Spleen (tissue), 11 donors: Measurements from ENCODE around the gene DPH2. TPM values are rescaled to one million over a fixed set of nuclear protein-coding genes. Genes with fewer than 3 reads are reported as not detected.

Experiments used
- DNase-seq: peaks from one replicate; pipeline ENCODE4 v3.0.0-alpha.2; 2020
- H3K27ac ChIP-seq, 8 donors: fragments of 200-600 bp; sonication (generic) in 7 of 8; 1 replicate in 4 of 8; 2 replicates in 4 of 8; pipeline versions ENCODE4 v1.5.0 to v1.8.0; 2016 to 2021; ENCODE audit warnings: inconsistent platforms in 4 of 8, mild to moderate bottlenecking in 4 of 8, moderate library complexity in 1 of 8
- H3K27me3 ChIP-seq, 7 donors: fragments of 200-600 bp; sonication (generic) in 6 of 7; replicated peaks in 1 of 7; 1 replicate in 4 of 7; 2 replicates in 3 of 7; pipeline versions ENCODE4 v1.5.0 to v1.8.0; 2016 to 2021; ENCODE audit warnings: inconsistent platforms in 3 of 7, mild to moderate bottlenecking in 1 of 7
- H3K36me3 ChIP-seq, 6 donors: fragments of 200-600 bp; sonication (generic) in 5 of 6; 1 replicate in 4 of 6; 2 replicates in 2 of 6; pipeline versions ENCODE4 v1.5.0 to v1.8.0; 2016 to 2021; ENCODE audit warnings: inconsistent platforms in 2 of 6
- H3K4me1 ChIP-seq, 6 donors: fragments of 200-600 bp; sonication (generic) in 5 of 6; 1 replicate in 3 of 6; 2 replicates in 3 of 6; pipeline versions ENCODE4 v1.5.0 to v1.8.0; 2016 to 2021; ENCODE audit warnings: inconsistent platforms in 3 of 6
- H3K4me3 ChIP-seq, 8 donors: fragments of 200-600 bp; sonication (generic) in 7 of 8; 1 replicate in 4 of 8; 2 replicates in 4 of 8; pipeline versions ENCODE4 v1.5.0 to v1.8.0; 2016 to 2021; ENCODE audit warnings: inconsistent platforms in 4 of 8, mild to moderate bottlenecking in 4 of 8, moderate library complexity in 2 of 8
- H3K9me3 ChIP-seq, 8 donors: fragments of 200-600 bp; sonication (generic) in 7 of 8; 1 replicate in 4 of 8; 2 replicates in 4 of 8; pipeline versions ENCODE4 v1.5.0 to v1.8.0; 2016 to 2021; ENCODE audit warnings: inconsistent platforms in 4 of 8
- CTCF ChIP-seq, 11 experiments: fragments of 200-600 bp in 7 of 11; fragments of 450-650 bp in 4 of 11; sonication (generic) in 4 of 11; IDR thresholded peaks in 8 of 11; conservative IDR thresholded peaks in 3 of 11; 1 replicate in 7 of 11; 2 replicates in 4 of 11; pipeline versions ENCODE4 v1.4.0 to v1.8.0; 2016 to 2021; ENCODE audit warnings: antibody characterized with exemption in 11 of 11, inconsistent platforms in 4 of 11, mild to moderate bottlenecking in 1 of 11
- POLR2A ChIP-seq, 3 donors: fragments of 450-650 bp; IDR thresholded peaks; one replicate each; pipeline ENCODE4 v1.5.1; 2017; ENCODE audit warnings: antibody characterized with exemption in 3 of 3, mild to moderate bottlenecking in 1 of 3
- POLR2AphosphoS5 ChIP-seq, 3 donors: sonication (generic); formaldehyde crosslinking; IDR thresholded peaks; one replicate each; pipeline ENCODE4 v1.5.1; 2017; ENCODE audit warnings: antibody characterized with exemption in 3 of 3
- WGBS, 5 donors: extraction: QIAGEN DNeasy Blood & Tissue Kit in 3 of 5; methylation state at CpG; one replicate each; pipeline versions ENCODE4 v1.1.5 to v1.1.7; 2013 to 2018; 5-methylcytosine and 5-hydroxymethylcytosine counted together
- intact Hi-C: fragments of 100-400 bp; cut with DNase I; formaldehyde crosslinking; loops from one replicate; pipeline ENCODE4 v1.15.0; 2023; ENCODE audit warnings: low total_unique reads
- polyA plus RNA-seq, 3 donors: library from polyadenylated mRNA; stranded (reverse); fragments of 200-250 nt; gene quantifications; one replicate each; pipeline ENCODE4 v1.2.1, GENCODE V29; 2013
- total RNA-seq, 7 donors: library from RNA; depleted of rRNA in 3 of 7; stranded (reverse); fragments of >200 nt in 3 of 7; fragmentation: NEBNext Ultra II Directional in 4 of 7; extraction: Animal tissue kit (Norgen Biotek cat#: 25700) in 4 of 7; gene quantifications; one replicate each; pipeline versions ENCODE4 v1.1.0 to v1.2.1, GENCODE V29; 2016 to 2021
- donor health status: healthy with polysubstance abuse.
- donor health status: DM: no; HTN: no; CAD: no; lungs with moderate emphysema.
- donor health status: DM: no; HTN: no; CAD: no.
- donor health status: Bipolar disorder and iron deficiency.
- donor health status: healthy.
- donor health status: DM: no; HTN: no; CAD: no.
- donor health status: DM: yes; HTN: yes; CAD: no.

DPH2 gene
- total and polyA plus RNA-seq, 10 donors: 15.7 to 36.5 (median 24.5) TPM

- intact Hi-C loops: no loop called here
- TF ChIP-seq POLR2A (IDR thresholded peaks at IDR 0.05) (no peak), POLR2AphosphoS5 (IDR thresholded peaks at IDR 0.05) (no peak), CTCF (IDR thresholded peaks at IDR 0.05 in 8 of 11, conservative IDR thresholded peaks at IDR 0.05 in 3 of 11) (no peak)
- H3K27me3 ChIP-seq: no peaks in the 10 kb centered on the region
- H3K36me3 ChIP-seq: peaks cover 0 to 96% (median 45%) of the 10 kb centered on the region in 6 donors
- no peak for DNase-seq
- no peak overlapping the region for H3K27ac ChIP-seq
- no peak overlapping the region for H3K4me3 ChIP-seq
- no peaks in the 10 kb centered on the region for H3K4me1 ChIP-seq
- WGBS, 5 donors: 82 to 96% (median 94%) methylated on average over 6 to 8 of the region's 8 CpGs
- H3K9me3 ChIP-seq: no peaks in the 10 kb centered on the region
Observed at GRCh38 chr1:43960798-43961197, 9.0 kb upstream of the DPH2 start.

DNA sequence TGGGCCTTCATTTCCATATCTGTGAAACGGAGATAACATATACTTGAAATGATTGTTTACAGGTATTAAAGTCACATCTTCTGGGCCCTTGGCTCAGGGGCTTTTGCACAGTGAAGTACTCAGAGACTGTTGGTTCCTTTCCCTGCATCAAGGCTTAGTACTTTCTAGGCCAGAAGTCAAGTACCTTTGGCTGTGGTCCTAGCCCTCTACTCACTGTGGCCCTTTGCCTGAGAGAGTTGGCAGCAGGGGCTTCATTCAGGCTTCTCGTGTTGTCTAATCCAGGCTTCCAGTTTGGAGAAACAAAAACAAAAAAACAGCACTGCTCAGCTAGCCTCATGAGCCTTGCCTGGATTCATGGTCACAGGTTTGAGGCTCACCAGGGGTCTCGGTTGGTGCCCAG, 8.1 kb upstream of the DPH2 start:
- Histone ChIP-seq H3K27me3 (no peaks in the 10 kb centered on the region), H3K4me3 (no peak overlapping the region), H3K9me3 (no peaks in the 10 kb centered on the region), H3K36me3 (peaks cover 0 to 96% (median 38%) of the 10 kb centered on the region in 6 donors), H3K27ac (no peak overlapping the region), H3K4me1 (no peaks in the 10 kb centered on the region)
- TF ChIP-seq CTCF (IDR thresholded peaks at IDR 0.05 in 8 of 11, conservative IDR thresholded peaks at IDR 0.05 in 3 of 11) (no peak), POLR2A (IDR thresholded peaks at IDR 0.05) (no peak), POLR2AphosphoS5 (IDR thresholded peaks at IDR 0.05) (no peak)
- DNase-seq: no peak
- 83 to 91% (median 89%) methylated on average over 3 of the region's 3 CpGs for WGBS, 5 donors
- intact Hi-C loops: no loop called here

DNA sequence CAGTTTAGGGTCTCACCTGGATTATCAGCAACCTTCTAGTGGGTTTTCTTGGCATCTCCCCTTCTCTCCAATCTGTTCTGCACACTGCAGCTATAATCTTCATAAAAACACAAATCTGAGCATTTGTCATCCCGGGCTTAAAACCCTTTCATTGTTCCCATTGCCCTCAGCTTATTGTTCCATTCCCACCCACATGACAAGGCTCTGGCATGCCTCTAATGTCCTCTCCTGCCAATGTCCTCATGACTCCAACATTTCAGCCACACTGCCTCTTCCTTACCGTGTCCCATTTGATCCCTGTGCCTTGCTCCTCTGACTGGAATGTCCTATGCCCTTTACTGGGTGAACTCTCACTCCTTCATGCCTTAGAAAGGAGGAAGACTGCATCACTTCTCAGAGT, 7.5 kb upstream of the DPH2 start:
- H3K27ac ChIP-seq: no peak overlapping the region
- no peak for DNase-seq
- no peaks in the 10 kb centered on the region for H3K9me3 ChIP-seq
- no peak for TF ChIP-seq CTCF (IDR thresholded peaks at IDR 0.05 in 8 of 11, conservative IDR thresholded peaks at IDR 0.05 in 3 of 11)
- TF ChIP-seq POLR2A (IDR thresholded peaks at IDR 0.05): no peak
- no peak for TF ChIP-seq POLR2AphosphoS5 (IDR thresholded peaks at IDR 0.05)
- H3K4me3 ChIP-seq: no peak overlapping the region
- 92 to 95% (median 93%) methylated on average over 2 of the region's 2 CpGs for WGBS, 5 donors
- intact Hi-C loops: no loop called here
- peaks cover 0 to 96% (median 34%) of the 10 kb centered on the region in 6 donors for H3K36me3 ChIP-seq
- H3K4me1 ChIP-seq: no peaks in the 10 kb centered on the region
- no peaks in the 10 kb centered on the region for H3K27me3 ChIP-seq

DNA sequence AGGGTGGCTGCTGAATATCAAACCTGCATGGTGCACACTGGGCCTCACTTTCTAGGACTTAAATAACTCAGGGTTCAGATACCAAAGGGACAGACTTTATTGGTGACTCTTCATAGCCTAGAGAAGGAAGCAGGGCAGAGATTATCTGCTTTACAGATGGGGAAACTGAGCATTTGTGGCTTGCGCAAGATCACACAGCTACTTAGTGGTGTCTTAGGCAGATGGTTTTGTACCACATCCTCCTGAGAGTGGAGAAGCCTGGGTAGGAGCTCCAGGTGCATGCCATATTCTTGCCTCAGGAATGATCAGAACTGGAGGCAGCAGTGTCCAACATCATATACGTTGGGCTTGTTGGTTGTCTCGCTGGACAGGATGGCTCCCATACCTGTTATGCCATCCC, 6.8 kb upstream of the DPH2 start:
- H3K9me3 ChIP-seq: no peaks in the 10 kb centered on the region
- intact Hi-C loops: no loop called here
- peaks cover 0 to 95% (median 27%) of the 10 kb centered on the region in 6 donors for H3K36me3 ChIP-seq
- no peak for DNase-seq
- H3K27ac ChIP-seq: no peak overlapping the region
- no peak for TF ChIP-seq CTCF (IDR thresholded peaks at IDR 0.05 in 8 of 11, conservative IDR thresholded peaks at IDR 0.05 in 3 of 11)
- no peak for TF ChIP-seq POLR2AphosphoS5 (IDR thresholded peaks at IDR 0.05)
- TF ChIP-seq POLR2A (IDR thresholded peaks at IDR 0.05): no peak
- no peaks in the 10 kb centered on the region for H3K27me3 ChIP-seq
- no peaks in the 10 kb centered on the region for H3K4me1 ChIP-seq
- no peak overlapping the region for H3K4me3 ChIP-seq
- 85 to 96% (median 95%) methylated on average over 3 of the region's 3 CpGs for WGBS, 5 donors
